Measurements from ENCODE around the gene SLX9.
"Not testable (repeated sequence)": the region's sequence is repeated elsewhere in the genome, so short reads cannot be mapped to it uniquely, and the experiment has no call there.

Gene SLX9

DNA sequence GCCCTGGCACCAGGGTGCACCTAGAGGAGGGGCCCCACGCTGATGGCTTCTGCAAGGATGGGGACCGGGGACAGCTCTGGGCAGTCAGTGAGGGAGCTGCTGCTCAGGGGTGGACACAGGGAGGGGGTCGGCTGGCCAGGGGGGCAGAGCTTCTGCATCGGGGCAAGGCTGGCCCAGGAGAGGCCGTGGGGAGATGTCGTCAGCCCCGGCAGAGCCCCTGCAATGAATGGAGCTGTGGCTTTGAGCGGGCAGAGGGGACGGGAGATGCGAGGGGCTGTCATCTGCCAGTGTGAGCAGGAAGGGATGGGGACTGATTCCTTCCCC is 31.8 kb downstream of the SLX9 start:
- Histone ChIP-seq H3K9me3 (ENCODE audit: control insufficient read depth in 1 of 2, low read length in 2 of 2) (no peaks in the 10 kb centered on the region), H3K4me1 (ENCODE audit: control insufficient read depth in 1 of 2, insufficient read depth in 2 of 2, low read length in 2 of 2) (no peaks in the 10 kb centered on the region), H3K27me3 (ENCODE audit: control insufficient read depth in 1 of 2, insufficient read depth in 2 of 2, low read length in 2 of 2) (no peaks in the 10 kb centered on the region), H3K4me3 (ENCODE audit: low read depth in 1 of 2, low read length in 2 of 2) (no peak overlapping the region), H3K9ac (ENCODE audit: low read depth in 1 of 2, low read length in 2 of 2) (no peak overlapping the region), H3K27ac (ENCODE audit: low read depth, low read length) (no peak overlapping the region), H3K36me3 (ENCODE audit: control insufficient read depth in 1 of 2, insufficient read depth in 2 of 2, low read length in 2 of 2) (peaks cover 0 to 33% of the 10 kb centered on the region in 2 donors)

DNA sequence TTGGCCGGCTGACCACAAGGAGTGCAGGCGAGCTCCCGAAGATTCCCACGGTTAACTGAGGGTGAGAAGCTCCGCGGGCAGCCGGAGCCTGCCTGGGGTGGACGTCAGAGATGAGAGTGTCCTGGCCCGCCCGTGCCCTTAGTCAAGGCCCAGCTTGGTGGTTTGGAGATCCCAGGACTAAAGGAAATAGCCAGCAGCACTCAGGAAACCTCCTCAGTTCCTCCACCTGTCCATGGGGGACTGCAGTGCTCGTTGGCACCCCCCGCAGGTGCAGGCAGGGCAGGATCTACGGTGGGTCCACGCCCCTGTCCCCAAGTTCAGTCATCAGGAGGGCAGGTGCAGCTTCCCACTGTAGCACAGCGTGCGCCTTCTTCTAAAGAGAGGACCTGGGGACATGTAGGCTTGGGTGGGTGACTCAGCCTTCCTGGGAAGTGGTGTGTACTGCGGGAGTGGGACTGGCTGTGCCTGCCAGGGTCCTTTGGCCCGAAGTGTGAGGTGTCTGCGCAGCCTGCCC is 32.5 kb downstream of the SLX9 start:
- H3K27ac ChIP-seq (ENCODE audit: low read depth, low read length): no peak overlapping the region

DNA sequence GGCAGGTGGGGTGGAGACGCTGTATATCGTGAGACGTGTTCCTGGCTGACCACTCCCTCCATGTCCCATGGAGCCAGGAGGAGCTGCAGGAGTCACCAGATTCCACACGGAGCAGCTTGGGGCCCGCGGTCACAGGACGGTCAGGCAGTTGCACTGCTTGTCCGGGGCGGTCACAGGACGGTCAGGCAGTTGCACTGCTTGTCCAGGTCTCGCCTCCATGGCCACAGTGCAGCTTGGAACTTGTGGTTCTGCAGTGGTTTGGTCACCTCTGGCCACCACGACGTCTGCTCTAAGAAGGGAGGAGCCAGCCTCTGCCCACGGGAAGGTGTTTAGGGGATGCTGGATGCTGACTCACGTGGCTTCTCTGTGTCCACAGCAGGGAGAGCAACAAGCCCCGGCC is 33.0 kb downstream of the SLX9 start:
- Histone ChIP-seq H3K27ac (ENCODE audit: low read depth, low read length) (no peak overlapping the region), H3K27me3 (ENCODE audit: control insufficient read depth in 1 of 2, insufficient read depth in 2 of 2, low read length in 2 of 2) (no peaks in the 10 kb centered on the region), H3K36me3 (ENCODE audit: control insufficient read depth in 1 of 2, insufficient read depth in 2 of 2, low read length in 2 of 2) (peaks cover 0 to 31% of the 10 kb centered on the region in 2 donors)

More for the DNA sequence above, 32.5 kb downstream of the SLX9 start:
- Histone ChIP-seq H3K4me3 (ENCODE audit: low read depth in 1 of 2, low read length in 2 of 2) (no peak overlapping the region), H3K27me3 (ENCODE audit: control insufficient read depth in 1 of 2, insufficient read depth in 2 of 2, low read length in 2 of 2) (no peaks in the 10 kb centered on the region), H3K36me3 (ENCODE audit: control insufficient read depth in 1 of 2, insufficient read depth in 2 of 2, low read length in 2 of 2) (peaks cover 0 to 35% of the 10 kb centered on the region in 2 donors), H3K9me3 (ENCODE audit: control insufficient read depth in 1 of 2, low read length in 2 of 2) (no peaks in the 10 kb centered on the region), H3K4me1 (ENCODE audit: control insufficient read depth in 1 of 2, insufficient read depth in 2 of 2, low read length in 2 of 2) (no peaks in the 10 kb centered on the region), H3K9ac (ENCODE audit: low read depth in 1 of 2, low read length in 2 of 2) (no peak overlapping the region)

DNA sequence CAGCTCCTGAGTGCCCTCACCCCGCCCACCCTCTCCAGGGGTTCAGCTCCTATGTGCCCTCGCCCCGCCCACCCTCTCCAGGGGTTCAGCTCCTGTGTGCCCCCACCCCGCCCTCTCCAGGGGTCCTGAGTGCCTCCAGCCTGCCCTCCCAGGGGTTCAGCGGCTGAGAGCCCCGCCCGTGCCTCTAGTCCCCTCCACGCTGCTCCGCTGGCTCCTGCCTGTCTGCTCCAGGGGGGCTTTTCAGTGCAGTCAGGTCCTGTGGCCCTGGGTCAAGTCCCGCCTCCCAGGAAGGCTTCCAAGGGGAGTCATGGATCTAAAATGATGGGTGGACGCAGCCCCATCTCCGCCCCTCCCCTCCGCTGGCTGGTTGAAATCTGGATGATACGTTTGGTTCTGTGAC is 33.8 kb downstream of the SLX9 start:
- Histone ChIP-seq H3K27ac (ENCODE audit: low read depth, low read length) (no peak overlapping the region), H3K4me1 (ENCODE audit: control insufficient read depth in 1 of 2, insufficient read depth in 2 of 2, low read length in 2 of 2) (no peaks in the 10 kb centered on the region), H3K9me3 (ENCODE audit: control insufficient read depth in 1 of 2, low read length in 2 of 2) (no peaks in the 10 kb centered on the region), H3K4me3 (ENCODE audit: low read depth in 1 of 2, low read length in 2 of 2) (no peak overlapping the region), H3K9ac (ENCODE audit: low read depth in 1 of 2, low read length in 2 of 2) (no peak overlapping the region), H3K27me3 (ENCODE audit: control insufficient read depth in 1 of 2, insufficient read depth in 2 of 2, low read length in 2 of 2) (no peaks in the 10 kb centered on the region), H3K36me3 (ENCODE audit: control insufficient read depth in 1 of 2, insufficient read depth in 2 of 2, low read length in 2 of 2) (peaks cover 0 to 26% of the 10 kb centered on the region in 2 donors)

More for the DNA sequence above, 33.0 kb downstream of the SLX9 start:
- Histone ChIP-seq H3K9me3 (ENCODE audit: control insufficient read depth in 1 of 2, low read length in 2 of 2) (no peaks in the 10 kb centered on the region), H3K9ac (ENCODE audit: low read depth in 1 of 2, low read length in 2 of 2) (no peak overlapping the region), H3K4me1 (ENCODE audit: control insufficient read depth in 1 of 2, insufficient read depth in 2 of 2, low read length in 2 of 2) (no peaks in the 10 kb centered on the region), H3K4me3 (ENCODE audit: low read depth in 1 of 2, low read length in 2 of 2) (no peak overlapping the region)

DNA sequence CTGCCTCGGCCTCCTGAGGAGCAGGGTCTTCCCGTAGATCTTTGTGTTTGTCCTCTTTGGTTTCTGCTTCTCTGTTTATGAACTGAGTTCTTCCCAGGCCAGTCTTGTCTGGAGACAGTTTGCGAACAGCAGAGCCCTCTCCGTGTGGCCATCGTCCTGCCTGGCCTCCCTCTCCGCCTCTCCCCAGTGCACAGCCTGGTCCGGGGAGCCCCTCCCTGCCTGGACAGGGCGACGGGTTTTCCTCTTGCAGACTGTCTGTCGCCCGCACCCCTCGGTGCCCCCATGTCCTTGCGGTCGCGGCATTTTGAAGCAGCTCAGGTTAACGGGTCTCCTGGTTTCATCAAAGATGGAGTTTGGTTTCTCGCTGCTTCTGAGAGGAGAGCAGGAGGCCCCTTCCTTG is 34.8 kb downstream of the SLX9 start:
- H3K36me3 ChIP-seq (ENCODE audit: control insufficient read depth in 1 of 2, insufficient read depth in 2 of 2, low read length in 2 of 2): peaks cover 0 to 25% of the 10 kb centered on the region in 2 donors
- no peak overlapping the region for H3K27ac ChIP-seq (ENCODE audit: low read depth, low read length)
- H3K27me3 ChIP-seq (ENCODE audit: control insufficient read depth in 1 of 2, insufficient read depth in 2 of 2, low read length in 2 of 2): no peaks in the 10 kb centered on the region
- H3K4me1 ChIP-seq (ENCODE audit: control insufficient read depth in 1 of 2, insufficient read depth in 2 of 2, low read length in 2 of 2): no peaks in the 10 kb centered on the region
- no peak overlapping the region for H3K4me3 ChIP-seq (ENCODE audit: low read depth in 1 of 2, low read length in 2 of 2)
- H3K9ac ChIP-seq (ENCODE audit: low read depth in 1 of 2, low read length in 2 of 2): no peak overlapping the region
- no peaks in the 10 kb centered on the region for H3K9me3 ChIP-seq (ENCODE audit: control insufficient read depth in 1 of 2, low read length in 2 of 2)

DNA sequence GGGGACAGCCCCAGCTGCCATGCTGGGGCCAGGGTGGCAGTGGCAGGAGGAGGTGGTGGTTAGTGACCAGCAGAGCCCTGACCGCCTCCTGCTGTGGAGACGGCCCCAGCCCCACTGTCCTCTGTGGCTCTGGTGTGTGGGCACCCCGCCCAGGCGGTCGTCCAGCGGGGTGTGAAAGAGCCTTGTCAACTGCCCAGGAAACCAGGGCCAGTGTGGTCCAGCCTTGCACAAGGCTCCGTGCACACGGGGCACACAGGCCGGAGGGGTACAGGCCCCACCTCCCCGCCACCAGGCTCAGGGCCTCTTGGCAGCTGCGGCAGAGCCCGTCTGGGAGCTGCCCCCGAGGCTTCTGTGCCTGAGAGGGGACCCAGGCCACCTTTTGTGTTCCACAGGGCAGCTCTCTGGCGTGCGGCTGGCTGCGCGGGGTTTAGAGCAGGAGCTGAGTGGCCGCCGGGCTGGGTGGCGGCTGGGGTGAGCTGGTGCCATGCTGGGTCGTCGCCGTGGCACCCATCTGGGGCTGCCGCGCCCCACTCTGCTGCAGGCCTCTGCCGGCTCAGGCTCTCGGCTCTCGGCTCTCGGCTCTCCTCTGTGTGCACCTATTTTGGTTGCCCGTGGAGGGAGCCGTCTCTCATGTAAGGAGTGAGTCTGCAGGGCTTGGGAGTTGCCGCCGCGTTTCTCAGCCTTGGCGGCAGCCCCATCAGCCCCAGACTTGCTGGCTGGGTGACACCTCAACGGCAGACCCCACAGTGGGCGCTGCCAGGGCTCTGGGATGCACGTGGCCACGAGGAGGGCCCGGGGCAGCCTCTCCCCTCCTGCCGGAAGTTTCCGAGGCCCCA is 36.1 kb downstream of the SLX9 start:
- Histone ChIP-seq H3K36me3 (ENCODE audit: control insufficient read depth in 1 of 2, insufficient read depth in 2 of 2, low read length in 2 of 2) (peaks cover 0 to 18% of the 10 kb centered on the region in 2 donors), H3K9me3 (ENCODE audit: control insufficient read depth in 1 of 2, low read length in 2 of 2) (no peaks in the 10 kb centered on the region), H3K27me3 (ENCODE audit: control insufficient read depth in 1 of 2, insufficient read depth in 2 of 2, low read length in 2 of 2) (no peaks in the 10 kb centered on the region), H3K9ac (ENCODE audit: low read depth in 1 of 2, low read length in 2 of 2) (no peak overlapping the region), H3K4me1 (ENCODE audit: control insufficient read depth in 1 of 2, insufficient read depth in 2 of 2, low read length in 2 of 2) (no peaks in the 10 kb centered on the region), H3K4me3 (ENCODE audit: low read depth in 1 of 2, low read length in 2 of 2) (no peak overlapping the region), H3K27ac (ENCODE audit: low read depth, low read length) (no peak overlapping the region)

DNA sequence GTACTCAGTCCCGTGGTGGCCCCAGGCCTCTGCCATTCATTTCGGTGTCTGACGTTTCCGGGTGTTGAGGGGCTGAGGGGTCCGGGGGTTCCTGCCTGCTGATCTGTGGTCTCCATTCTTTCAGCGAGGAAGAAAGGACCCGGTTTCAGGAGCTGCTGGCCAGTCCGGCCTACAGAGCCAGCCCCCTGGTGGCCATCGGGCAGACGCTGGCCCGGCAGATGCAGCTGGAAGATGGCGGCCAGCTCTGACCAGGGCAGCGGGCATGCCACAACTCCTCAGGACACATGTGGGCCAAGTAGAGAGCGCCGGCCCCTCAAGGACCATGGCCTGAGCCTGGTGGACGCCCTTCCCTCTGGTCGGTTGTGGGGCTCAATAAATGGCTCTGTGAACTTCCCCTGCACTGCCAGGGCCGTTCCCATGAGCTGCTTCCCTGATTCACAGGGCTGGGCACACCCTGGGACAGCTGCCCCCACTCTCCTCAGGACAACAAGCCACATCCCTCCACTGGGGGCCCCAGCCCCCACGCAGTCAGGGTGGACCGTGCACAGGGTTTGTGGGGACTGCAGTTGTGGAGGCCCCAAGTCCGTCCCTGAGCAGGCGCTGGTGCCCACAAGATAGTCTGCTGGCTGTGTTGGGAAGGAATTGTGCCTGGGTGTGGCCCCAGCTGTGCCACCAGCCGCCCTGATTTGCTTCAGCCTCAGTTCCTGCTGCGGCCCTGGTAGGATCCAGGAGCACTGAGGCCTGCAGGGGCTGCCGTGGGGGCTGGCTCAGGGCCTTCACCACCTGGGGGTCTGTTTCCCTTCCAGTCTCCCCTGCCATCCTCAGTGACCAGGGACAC is 36.9 kb downstream of the SLX9 start:
- H3K27me3 ChIP-seq (ENCODE audit: control insufficient read depth in 1 of 2, insufficient read depth in 2 of 2, low read length in 2 of 2); H3K4me3 ChIP-seq (ENCODE audit: low read depth in 1 of 2, low read length in 2 of 2); H3K27ac ChIP-seq (ENCODE audit: low read depth, low read length); H3K9ac ChIP-seq (ENCODE audit: low read depth in 1 of 2, low read length in 2 of 2); H3K4me1 ChIP-seq (ENCODE audit: control insufficient read depth in 1 of 2, insufficient read depth in 2 of 2, low read length in 2 of 2); H3K9me3 ChIP-seq (ENCODE audit: control insufficient read depth in 1 of 2, low read length in 2 of 2): not testable (repeated sequence)
- peaks cover 0 to 18% of the 10 kb centered on the region in 2 donors for H3K36me3 ChIP-seq (ENCODE audit: control insufficient read depth in 1 of 2, insufficient read depth in 2 of 2, low read length in 2 of 2)

DNA sequence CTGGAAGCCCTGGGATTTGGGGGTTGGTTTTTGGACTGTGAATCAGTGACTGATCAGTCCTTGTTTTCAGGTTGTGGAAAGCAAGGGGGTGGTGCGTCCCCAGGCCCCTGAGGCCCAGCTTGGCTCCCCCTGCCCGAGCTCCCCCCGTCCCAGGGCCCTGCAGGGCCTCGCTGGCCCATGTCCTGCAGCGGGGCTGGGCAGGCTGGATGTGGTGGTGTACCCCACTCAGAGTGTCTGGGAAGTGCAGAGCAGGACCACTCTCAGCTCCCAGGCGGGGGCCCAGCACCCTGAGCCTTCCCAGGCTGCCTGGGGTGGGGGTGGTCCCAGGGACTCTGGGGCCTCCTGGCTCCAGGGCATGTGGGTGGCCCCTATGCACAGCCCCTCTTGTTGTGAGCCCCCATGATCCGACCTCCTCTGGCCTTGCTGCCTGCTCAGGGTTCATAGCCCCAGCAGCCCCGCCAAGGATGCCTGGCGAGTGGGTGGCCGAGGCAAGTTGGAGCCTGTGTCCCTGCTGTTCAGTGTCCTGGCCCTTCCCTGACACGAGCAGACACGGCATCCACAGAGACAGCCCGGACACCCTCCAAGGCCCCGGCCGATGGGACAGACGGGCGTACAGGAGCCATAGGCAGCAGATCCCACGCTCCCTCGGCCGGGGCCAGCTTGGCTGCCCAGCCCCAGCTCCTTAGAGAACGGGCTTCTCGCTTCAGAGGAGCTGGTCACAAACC is 37.9 kb downstream of the SLX9 start:
- H3K36me3 ChIP-seq (ENCODE audit: control insufficient read depth in 1 of 2, insufficient read depth in 2 of 2, low read length in 2 of 2): peaks cover 0 to 14% of the 10 kb centered on the region in 2 donors
- H3K27ac ChIP-seq (ENCODE audit: low read depth, low read length): no peak overlapping the region

DNA sequence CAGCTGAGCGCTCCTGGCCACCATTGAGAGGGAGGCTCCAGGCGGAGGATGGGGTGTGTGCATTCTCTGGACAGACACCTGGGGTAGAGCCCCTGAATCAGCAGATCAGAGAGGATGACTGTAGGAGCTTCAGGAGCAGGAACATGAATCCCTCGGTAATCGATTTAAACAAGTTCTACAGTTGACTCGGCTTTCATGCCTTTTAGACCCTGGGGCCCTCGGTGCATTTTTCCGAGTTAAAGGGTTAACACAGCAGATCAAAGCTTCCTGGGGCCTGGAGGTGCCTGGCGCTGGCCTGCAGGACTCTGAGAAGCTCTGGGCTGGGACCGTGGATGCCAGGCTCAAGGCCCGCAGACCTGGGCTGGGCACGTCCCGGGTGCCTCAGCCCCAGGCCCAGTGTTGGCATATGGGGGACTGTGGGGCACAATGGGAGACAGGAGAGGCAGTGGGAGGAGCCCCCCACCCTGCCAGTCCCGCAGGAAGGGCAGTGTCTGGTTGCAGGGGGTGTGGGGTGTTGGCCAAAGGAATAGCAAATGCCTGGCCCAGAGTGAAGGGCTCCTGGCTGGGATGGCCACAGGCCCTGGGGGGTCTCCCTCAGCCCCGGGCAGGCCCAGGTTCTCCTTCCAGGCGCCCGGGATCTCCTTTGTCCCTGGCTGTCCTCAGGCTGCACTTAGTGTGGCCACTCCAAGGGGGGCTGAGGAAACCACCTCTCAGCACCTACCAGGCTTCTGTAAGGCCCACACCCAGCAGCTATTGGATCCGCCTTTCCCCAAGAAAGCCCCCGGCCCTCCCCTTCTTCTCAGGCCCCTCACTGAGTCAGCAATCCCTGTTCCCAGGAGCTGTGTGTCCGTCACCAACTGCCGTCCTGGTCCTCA is 40.1 kb downstream of the SLX9 start:
- Histone ChIP-seq H3K27ac (ENCODE audit: low read depth, low read length) (no peak overlapping the region), H3K27me3 (ENCODE audit: control insufficient read depth in 1 of 2, insufficient read depth in 2 of 2, low read length in 2 of 2) (no peaks in the 10 kb centered on the region), H3K36me3 (ENCODE audit: control insufficient read depth in 1 of 2, insufficient read depth in 2 of 2, low read length in 2 of 2) (peaks cover 0 to 6% of the 10 kb centered on the region in 2 donors), H3K9me3 (ENCODE audit: control insufficient read depth in 1 of 2, low read length in 2 of 2) (no peaks in the 10 kb centered on the region), H3K4me1 (ENCODE audit: control insufficient read depth in 1 of 2, insufficient read depth in 2 of 2, low read length in 2 of 2) (no peaks in the 10 kb centered on the region), H3K4me3 (ENCODE audit: low read depth in 1 of 2, low read length in 2 of 2) (no peak overlapping the region), H3K9ac (ENCODE audit: low read depth in 1 of 2, low read length in 2 of 2) (no peak overlapping the region)

More for the DNA sequence above, 37.9 kb downstream of the SLX9 start:
- H3K9me3 ChIP-seq (ENCODE audit: control insufficient read depth in 1 of 2, low read length in 2 of 2): no peaks in the 10 kb centered on the region
- H3K9ac ChIP-seq (ENCODE audit: low read depth in 1 of 2, low read length in 2 of 2): no peak overlapping the region
- no peaks in the 10 kb centered on the region for H3K4me1 ChIP-seq (ENCODE audit: control insufficient read depth in 1 of 2, insufficient read depth in 2 of 2, low read length in 2 of 2)
- no peak overlapping the region for H3K4me3 ChIP-seq (ENCODE audit: low read depth in 1 of 2, low read length in 2 of 2)
- no peaks in the 10 kb centered on the region for H3K27me3 ChIP-seq (ENCODE audit: control insufficient read depth in 1 of 2, insufficient read depth in 2 of 2, low read length in 2 of 2)

All from duodenal mucosa (tissue), 2 donors.